GM23338 (cell line): Measurements from ENCODE around the gene RPTOR. TPM values are rescaled to one million over a fixed set of nuclear protein-coding genes. Genes with fewer than 3 reads are reported as not detected.

ENCODE experiments used
- ATAC-seq: fragments of 200-7000 bp; cut with Tn5 transposase; 3 replicates; pipeline ENCODE4 v1.9.1; 2020
- DNase-seq: peaks from one replicate; pipeline ENCODE4 v3.0.0-alpha.2; 2015; ENCODE audit warnings: low spot score
- H2AFZ ChIP-seq: fragments of 200-600 bp; sonication (generic); 2 replicates; pipeline ENCODE4 v1.8.0; 2016; ENCODE audit warnings: antibody characterized with exemption, mild to moderate bottlenecking, moderate library complexity
- H3F3A ChIP-seq: fragments of 200-600 bp; sonication (generic); replicated peaks from 2 replicates; pipeline ENCODE4 v1.8.0; 2017; ENCODE audit warnings: antibody characterized with exemption, mixed run types, low read depth
- H3K27ac ChIP-seq: fragments of 200-600 bp; sonication (generic); 2 replicates; pipeline ENCODE4 v1.6.1; 2016; ENCODE audit warnings: low read depth
- H3K27me3 ChIP-seq: fragments of 200-600 bp; sonication (generic); 2 replicates; pipeline ENCODE4 v1.8.0; 2016; ENCODE audit warnings: mild to moderate bottlenecking, mixed run types, moderate library complexity; ENCODE audit not compliant: insufficient read depth
- H3K36me3 ChIP-seq: fragments of 200-600 bp; sonication (generic); 2 replicates; pipeline ENCODE4 v1.8.0; 2016; ENCODE audit warnings: mild to moderate bottlenecking; ENCODE audit not compliant: insufficient read depth
- H3K4me1 ChIP-seq: fragments of 200-600 bp; sonication (generic); 2 replicates; pipeline ENCODE4 v1.8.0; 2016; ENCODE audit warnings: mild to moderate bottlenecking, moderate library complexity; ENCODE audit not compliant: insufficient read depth
- H3K4me2 ChIP-seq: fragments of 200-600 bp; sonication (generic); 2 replicates; pipeline ENCODE4 v1.7.1; 2017; ENCODE audit warnings: mixed run types
- H3K4me3 ChIP-seq: fragments of 200-600 bp; sonication (generic); 2 replicates; pipeline ENCODE4 v1.6.1; 2016; ENCODE audit warnings: mixed run types
- H3K79me2 ChIP-seq: fragments of 200-600 bp; sonication (generic); replicated peaks from 2 replicates; pipeline ENCODE4 v1.8.0; 2017; ENCODE audit warnings: mild to moderate bottlenecking; ENCODE audit not compliant: insufficient read depth
- H3K9me2 ChIP-seq: fragments of 200-600 bp; sonication (generic); 2 replicates; pipeline ENCODE4 v1.8.0; 2017; ENCODE audit not compliant: insufficient read depth
- H4K20me1 ChIP-seq: fragments of 200-600 bp; sonication (generic); replicated peaks from 2 replicates; pipeline ENCODE4 v1.8.0; 2017; ENCODE audit warnings: mild to moderate bottlenecking; ENCODE audit not compliant: insufficient read depth
- H3K27ac Mint-ChIP-seq: 2 replicates; pipeline ENCODE4 v1.8.0; 2020; ENCODE audit warnings: inconsistent platforms, mild to moderate bottlenecking, moderate library complexity, mixed read lengths
- H3K27me3 Mint-ChIP-seq: 3 replicates; pipeline ENCODE4 v1.8.0; 2022; ENCODE audit warnings: low read depth, mild to moderate bottlenecking, moderate library complexity, mixed read lengths, inconsistent platforms; ENCODE audit not compliant: insufficient read depth, poor library complexity
- H3K36me3 Mint-ChIP-seq: 3 replicates; pipeline ENCODE4 v1.8.0; 2021; ENCODE audit warnings: low read depth, mild to moderate bottlenecking, inconsistent platforms, moderate library complexity, mixed read lengths
- H3K4me1 Mint-ChIP-seq: 3 replicates; pipeline ENCODE4 v1.8.0; 2020; ENCODE audit warnings: mild to moderate bottlenecking, inconsistent platforms, mixed read lengths
- H3K4me3 Mint-ChIP-seq: 3 replicates; pipeline ENCODE4 v1.8.0; 2021; ENCODE audit warnings: moderate library complexity, mild to moderate bottlenecking, inconsistent platforms, mixed read lengths
- H3K9me3 Mint-ChIP-seq: 3 replicates; pipeline ENCODE4 v1.8.0; 2020; ENCODE audit warnings: moderate library complexity, mild to moderate bottlenecking, inconsistent platforms, mixed read lengths
- CREB1 ChIP-seq: fragments of 250-450 bp; sonication (Bioruptor Pico); IDR thresholded peaks from 2 replicates; pipeline ENCODE4 v1.5.0; 2020; ENCODE audit warnings: low read depth, mild to moderate bottlenecking, moderate library complexity
- EZH2 ChIP-seq: fragments of 200-600 bp; sonication (generic); IDR thresholded peaks from one replicate; pipeline ENCODE4 v1.8.0; 2017; ENCODE audit warnings: antibody characterized with exemption, mild to moderate bottlenecking, low read depth; ENCODE audit not compliant: unreplicated experiment
- EZH2phosphoT487 ChIP-seq: fragments of 200-600 bp; sonication (generic); IDR thresholded peaks from one replicate; pipeline ENCODE4 v1.8.1; 2018; ENCODE audit warnings: antibody characterized with exemption; ENCODE audit not compliant: unreplicated experiment
- JUNB ChIP-seq: IDR thresholded peaks from one replicate; pipeline ENCODE4 v1.6.1; 2016; ENCODE audit warnings: antibody characterized with exemption; ENCODE audit not compliant: unreplicated experiment
- NANOG ChIP-seq: IDR thresholded peaks from 2 replicates; pipeline ENCODE4 v1.6.1; 2016; ENCODE audit warnings: antibody characterized with exemption, borderline replicate concordance
- POLR2AphosphoS5 ChIP-seq: IDR thresholded peaks from 2 replicates; pipeline ENCODE4 v1.6.1; 2016; ENCODE audit warnings: antibody characterized with exemption, low read depth
- STAT1 ChIP-seq: IDR thresholded peaks from one replicate; pipeline ENCODE4 v1.6.1; 2016; ENCODE audit warnings: antibody characterized with exemption; ENCODE audit not compliant: unreplicated experiment
- ZNF114 ChIP-seq: fragments of 250-450 bp; sonication (Bioruptor Pico); IDR thresholded peaks from 2 replicates; pipeline ENCODE4 v1.5.0; 2020; ENCODE audit warnings: mild to moderate bottlenecking, moderate library complexity
- ZNF331 ChIP-seq: fragments of 250-450 bp; sonication (Bioruptor Pico); IDR thresholded peaks from 2 replicates; pipeline ENCODE4 v1.5.0; 2020; ENCODE audit warnings: low read depth, mild to moderate bottlenecking, moderate library complexity
- polyA plus RNA-seq: library from polyadenylated mRNA; unstranded; fragments of >200 nt; fragmentation: Nextera tagmentation; extraction: Ambion mirVana; gene quantifications from 2 replicates; pipeline ENCODE4 v1.2.1, GENCODE V29; 2016
- total RNA-seq: library from RNA; depleted of rRNA; stranded (reverse); fragments of >200 nt; shearing (Covaris generic); gene quantifications from 2 replicates; pipeline ENCODE4 v1.2.3, GENCODE V29; 2014
- TF ChIP-seq, protein P1 (sequence below), 2 experiments: fragments of 200-600 bp in 1 of 2; sonication (generic) in 1 of 2; conservative IDR thresholded peaks; 2 replicates each; pipeline versions ENCODE4 v1.5.1 to v1.6.1; 2016 to 2017; ENCODE audit warnings: antibody characterized with exemption in 2 of 2, low read depth in 2 of 2, mild to moderate bottlenecking in 2 of 2, moderate library complexity in 1 of 2
- TF ChIP-seq, protein P2 (sequence below): fragments of 250-450 bp; sonication (Bioruptor Pico); IDR thresholded peaks from 2 replicates; pipeline ENCODE4 v1.5.0; 2020; ENCODE audit warnings: mild to moderate bottlenecking, moderate library complexity
- TF ChIP-seq, protein P3 (sequence below): IDR thresholded peaks from one replicate; pipeline ENCODE4 v1.6.1; 2018; ENCODE audit warnings: antibody characterized with exemption; ENCODE audit not compliant: unreplicated experiment
- TF ChIP-seq, protein P4 (sequence below): IDR thresholded peaks from 2 replicates; pipeline ENCODE4 v1.6.1; 2016; ENCODE audit warnings: antibody characterized with exemption

The RPTOR gene
- total and polyA plus RNA-seq, 2 experiments from 2014 or later = 9.5 to 38.0 TPM

DNA sequence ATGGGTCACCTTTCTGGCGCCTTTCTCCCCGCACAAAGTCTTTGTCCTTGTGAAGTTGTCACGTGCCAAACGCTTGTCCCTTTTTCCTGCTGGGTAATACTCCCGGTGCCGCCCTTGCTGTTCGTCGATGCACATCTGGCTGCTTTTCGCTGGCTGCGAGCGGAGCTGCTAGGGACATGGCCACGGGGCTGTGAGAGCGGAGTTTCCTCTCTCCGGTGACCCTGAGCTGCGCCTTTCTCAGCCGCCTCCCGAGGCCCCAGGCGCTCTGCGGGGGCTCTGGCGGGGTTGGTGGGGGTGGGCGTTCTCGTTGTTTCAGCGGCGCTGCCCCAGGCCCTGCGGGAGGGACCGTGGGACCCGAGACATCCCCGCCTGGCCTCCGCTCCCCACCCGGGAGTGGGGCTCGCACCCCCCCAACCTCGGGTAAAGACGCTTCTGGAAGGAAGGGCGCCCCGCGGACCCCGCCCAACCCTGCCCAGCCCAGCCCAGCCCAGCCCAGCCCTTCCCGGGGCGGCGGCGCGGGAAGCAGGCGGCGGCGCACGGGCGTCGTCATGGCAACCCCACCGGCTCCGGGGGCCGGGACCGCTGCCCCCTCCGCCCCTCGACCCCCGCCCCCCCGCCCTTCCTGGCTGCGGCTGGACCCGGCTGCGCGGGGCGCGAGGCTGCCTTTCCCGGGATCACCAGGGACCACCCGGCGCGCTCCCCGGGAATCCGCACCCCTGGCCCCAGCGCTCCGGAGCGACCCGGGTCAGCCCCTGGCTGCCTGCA is 459.3 kb downstream of the RPTOR start:
- Histone ChIP-seq H3K9me2 (no peaks in the 10 kb centered on the region), H3F3A (0 out of 2 replicates have a peak, but pooled peaks cover 5% of the 10 kb centered on the region), H3K36me3 (no peaks in the 10 kb centered on the region), H3K4me1 (no peaks in the 10 kb centered on the region), H2AFZ (no peak overlapping the region), H3K27ac (no peak overlapping the region), H3K79me2 (no peaks in the 10 kb centered on the region), H3K27me3 (peaks cover 42% of the 10 kb centered on the region), H4K20me1 (no peaks in the 10 kb centered on the region), H3K4me2 (peak overlapping the region; percentile 80), H3K4me3 (peak overlapping the region; percentile 55)
- no peak overlapping the region for H3K27ac Mint-ChIP-seq
- ATAC-seq = peak; percentile 71
- peaks cover 3% of the 10 kb centered on the region for H3K4me1 Mint-ChIP-seq
- TF ChIP-seq, protein P1, sequence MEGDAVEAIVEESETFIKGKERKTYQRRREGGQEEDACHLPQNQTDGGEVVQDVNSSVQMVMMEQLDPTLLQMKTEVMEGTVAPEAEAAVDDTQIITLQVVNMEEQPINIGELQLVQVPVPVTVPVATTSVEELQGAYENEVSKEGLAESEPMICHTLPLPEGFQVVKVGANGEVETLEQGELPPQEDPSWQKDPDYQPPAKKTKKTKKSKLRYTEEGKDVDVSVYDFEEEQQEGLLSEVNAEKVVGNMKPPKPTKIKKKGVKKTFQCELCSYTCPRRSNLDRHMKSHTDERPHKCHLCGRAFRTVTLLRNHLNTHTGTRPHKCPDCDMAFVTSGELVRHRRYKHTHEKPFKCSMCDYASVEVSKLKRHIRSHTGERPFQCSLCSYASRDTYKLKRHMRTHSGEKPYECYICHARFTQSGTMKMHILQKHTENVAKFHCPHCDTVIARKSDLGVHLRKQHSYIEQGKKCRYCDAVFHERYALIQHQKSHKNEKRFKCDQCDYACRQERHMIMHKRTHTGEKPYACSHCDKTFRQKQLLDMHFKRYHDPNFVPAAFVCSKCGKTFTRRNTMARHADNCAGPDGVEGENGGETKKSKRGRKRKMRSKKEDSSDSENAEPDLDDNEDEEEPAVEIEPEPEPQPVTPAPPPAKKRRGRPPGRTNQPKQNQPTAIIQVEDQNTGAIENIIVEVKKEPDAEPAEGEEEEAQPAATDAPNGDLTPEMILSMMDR (conservative IDR thresholded peaks at IDR 0.05; ENCODE audit: low read depth in 2 of 2) = no peak
- TF ChIP-seq CREB1 (CRISPR knock-in tag) (no peak), ZNF331 (CRISPR knock-in tag) (no peak), EZH2 (no peak), EZH2phosphoT487 (no peak), JUNB (no peak), STAT1 (no peak), NANOG (no peak), ZNF114 (no peak), POLR2AphosphoS5 (no peak)
- TF ChIP-seq, protein P2, sequence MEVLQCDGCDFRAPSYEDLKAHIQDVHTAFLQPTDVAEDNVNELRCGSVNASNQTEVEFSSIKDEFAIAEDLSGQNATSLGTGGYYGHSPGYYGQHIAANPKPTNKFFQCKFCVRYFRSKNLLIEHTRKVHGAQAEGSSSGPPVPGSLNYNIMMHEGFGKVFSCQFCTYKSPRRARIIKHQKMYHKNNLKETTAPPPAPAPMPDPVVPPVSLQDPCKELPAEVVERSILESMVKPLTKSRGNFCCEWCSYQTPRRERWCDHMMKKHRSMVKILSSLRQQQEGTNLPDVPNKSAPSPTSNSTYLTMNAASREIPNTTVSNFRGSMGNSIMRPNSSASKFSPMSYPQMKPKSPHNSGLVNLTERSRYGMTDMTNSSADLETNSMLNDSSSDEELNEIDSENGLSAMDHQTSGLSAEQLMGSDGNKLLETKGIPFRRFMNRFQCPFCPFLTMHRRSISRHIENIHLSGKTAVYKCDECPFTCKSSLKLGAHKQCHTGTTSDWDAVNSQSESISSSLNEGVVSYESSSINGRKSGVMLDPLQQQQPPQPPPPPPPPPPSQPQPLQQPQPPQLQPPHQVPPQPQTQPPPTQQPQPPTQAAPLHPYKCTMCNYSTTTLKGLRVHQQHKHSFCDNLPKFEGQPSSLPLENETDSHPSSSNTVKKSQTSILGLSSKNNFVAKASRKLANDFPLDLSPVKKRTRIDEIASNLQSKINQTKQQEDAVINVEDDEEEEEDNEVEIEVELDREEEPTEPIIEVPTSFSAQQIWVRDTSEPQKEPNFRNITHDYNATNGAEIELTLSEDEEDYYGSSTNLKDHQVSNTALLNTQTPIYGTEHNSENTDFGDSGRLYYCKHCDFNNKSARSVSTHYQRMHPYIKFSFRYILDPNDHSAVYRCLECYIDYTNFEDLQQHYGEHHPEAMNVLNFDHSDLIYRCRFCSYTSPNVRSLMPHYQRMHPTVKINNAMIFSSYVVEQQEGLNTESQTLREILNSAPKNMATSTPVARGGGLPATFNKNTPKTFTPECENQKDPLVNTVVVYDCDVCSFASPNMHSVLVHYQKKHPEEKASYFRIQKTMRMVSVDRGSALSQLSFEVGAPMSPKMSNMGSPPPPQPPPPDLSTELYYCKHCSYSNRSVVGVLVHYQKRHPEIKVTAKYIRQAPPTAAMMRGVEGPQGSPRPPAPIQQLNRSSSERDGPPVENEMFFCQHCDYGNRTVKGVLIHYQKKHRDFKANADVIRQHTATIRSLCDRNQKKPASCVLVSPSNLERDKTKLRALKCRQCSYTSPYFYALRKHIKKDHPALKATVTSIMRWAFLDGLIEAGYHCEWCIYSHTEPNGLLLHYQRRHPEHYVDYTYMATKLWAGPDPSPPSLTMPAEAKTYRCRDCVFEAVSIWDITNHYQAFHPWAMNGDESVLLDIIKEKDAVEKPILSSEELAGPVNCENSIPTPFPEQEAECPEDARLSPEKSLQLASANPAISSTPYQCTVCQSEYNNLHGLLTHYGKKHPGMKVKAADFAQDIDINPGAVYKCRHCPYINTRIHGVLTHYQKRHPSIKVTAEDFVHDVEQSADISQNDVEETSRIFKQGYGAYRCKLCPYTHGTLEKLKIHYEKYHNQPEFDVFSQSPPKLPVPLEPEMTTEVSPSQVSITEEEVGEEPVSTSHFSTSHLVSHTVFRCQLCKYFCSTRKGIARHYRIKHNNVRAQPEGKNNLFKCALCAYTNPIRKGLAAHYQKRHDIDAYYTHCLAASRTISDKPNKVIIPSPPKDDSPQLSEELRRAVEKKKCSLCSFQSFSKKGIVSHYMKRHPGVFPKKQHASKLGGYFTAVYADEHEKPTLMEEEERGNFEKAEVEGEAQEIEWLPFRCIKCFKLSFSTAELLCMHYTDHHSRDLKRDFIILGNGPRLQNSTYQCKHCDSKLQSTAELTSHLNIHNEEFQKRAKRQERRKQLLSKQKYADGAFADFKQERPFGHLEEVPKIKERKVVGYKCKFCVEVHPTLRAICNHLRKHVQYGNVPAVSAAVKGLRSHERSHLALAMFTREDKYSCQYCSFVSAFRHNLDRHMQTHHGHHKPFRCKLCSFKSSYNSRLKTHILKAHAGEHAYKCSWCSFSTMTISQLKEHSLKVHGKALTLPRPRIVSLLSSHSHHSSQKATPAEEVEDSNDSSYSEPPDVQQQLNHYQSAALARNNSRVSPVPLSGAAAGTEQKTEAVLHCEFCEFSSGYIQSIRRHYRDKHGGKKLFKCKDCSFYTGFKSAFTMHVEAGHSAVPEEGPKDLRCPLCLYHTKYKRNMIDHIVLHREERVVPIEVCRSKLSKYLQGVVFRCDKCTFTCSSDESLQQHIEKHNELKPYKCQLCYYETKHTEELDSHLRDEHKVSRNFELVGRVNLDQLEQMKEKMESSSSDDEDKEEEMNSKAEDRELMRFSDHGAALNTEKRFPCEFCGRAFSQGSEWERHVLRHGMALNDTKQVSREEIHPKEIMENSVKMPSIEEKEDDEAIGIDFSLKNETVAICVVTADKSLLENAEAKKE = no peak
- TF ChIP-seq, protein P3, sequence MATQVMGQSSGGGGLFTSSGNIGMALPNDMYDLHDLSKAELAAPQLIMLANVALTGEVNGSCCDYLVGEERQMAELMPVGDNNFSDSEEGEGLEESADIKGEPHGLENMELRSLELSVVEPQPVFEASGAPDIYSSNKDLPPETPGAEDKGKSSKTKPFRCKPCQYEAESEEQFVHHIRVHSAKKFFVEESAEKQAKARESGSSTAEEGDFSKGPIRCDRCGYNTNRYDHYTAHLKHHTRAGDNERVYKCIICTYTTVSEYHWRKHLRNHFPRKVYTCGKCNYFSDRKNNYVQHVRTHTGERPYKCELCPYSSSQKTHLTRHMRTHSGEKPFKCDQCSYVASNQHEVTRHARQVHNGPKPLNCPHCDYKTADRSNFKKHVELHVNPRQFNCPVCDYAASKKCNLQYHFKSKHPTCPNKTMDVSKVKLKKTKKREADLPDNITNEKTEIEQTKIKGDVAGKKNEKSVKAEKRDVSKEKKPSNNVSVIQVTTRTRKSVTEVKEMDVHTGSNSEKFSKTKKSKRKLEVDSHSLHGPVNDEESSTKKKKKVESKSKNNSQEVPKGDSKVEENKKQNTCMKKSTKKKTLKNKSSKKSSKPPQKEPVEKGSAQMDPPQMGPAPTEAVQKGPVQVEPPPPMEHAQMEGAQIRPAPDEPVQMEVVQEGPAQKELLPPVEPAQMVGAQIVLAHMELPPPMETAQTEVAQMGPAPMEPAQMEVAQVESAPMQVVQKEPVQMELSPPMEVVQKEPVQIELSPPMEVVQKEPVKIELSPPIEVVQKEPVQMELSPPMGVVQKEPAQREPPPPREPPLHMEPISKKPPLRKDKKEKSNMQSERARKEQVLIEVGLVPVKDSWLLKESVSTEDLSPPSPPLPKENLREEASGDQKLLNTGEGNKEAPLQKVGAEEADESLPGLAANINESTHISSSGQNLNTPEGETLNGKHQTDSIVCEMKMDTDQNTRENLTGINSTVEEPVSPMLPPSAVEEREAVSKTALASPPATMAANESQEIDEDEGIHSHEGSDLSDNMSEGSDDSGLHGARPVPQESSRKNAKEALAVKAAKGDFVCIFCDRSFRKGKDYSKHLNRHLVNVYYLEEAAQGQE = no peak
- TF ChIP-seq, protein P4, sequence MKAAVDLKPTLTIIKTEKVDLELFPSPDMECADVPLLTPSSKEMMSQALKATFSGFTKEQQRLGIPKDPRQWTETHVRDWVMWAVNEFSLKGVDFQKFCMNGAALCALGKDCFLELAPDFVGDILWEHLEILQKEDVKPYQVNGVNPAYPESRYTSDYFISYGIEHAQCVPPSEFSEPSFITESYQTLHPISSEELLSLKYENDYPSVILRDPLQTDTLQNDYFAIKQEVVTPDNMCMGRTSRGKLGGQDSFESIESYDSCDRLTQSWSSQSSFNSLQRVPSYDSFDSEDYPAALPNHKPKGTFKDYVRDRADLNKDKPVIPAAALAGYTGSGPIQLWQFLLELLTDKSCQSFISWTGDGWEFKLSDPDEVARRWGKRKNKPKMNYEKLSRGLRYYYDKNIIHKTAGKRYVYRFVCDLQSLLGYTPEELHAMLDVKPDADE = no peak
- peak; percentile 57 for DNase-seq
- peaks cover 2% of the 10 kb centered on the region; the same call in 1 of the 3 replicates for H3K36me3 Mint-ChIP-seq
- H3K4me3 Mint-ChIP-seq = peak overlapping the region; percentile 55
- H3K9me3 Mint-ChIP-seq = no peaks in the 10 kb centered on the region
- peaks cover 45% of the 10 kb centered on the region for H3K27me3 Mint-ChIP-seq
